Measurements from ENCODE around the gene IGSF5.

The IGSF5 gene

GRCh38 chr21:39763272-39763970, 18.4 kb downstream of the IGSF5 start:
- no peak for FAIRE-seq
- no peak for TF ChIP-seq SPI1 (IDR thresholded peaks at IDR 0.05; ENCODE audit: low read depth, low read length)
- DNase-seq (ENCODE audit: insufficient read length, low spot score): no peak

GRCh38 chr21:39774227-39774626, 29.2 kb downstream of the IGSF5 start:
- DNase-seq (ENCODE audit: insufficient read length, low spot score) (no peak), FAIRE-seq (no peak)
- TF ChIP-seq POLR2A (IDR thresholded peaks at IDR 0.05; ENCODE audit: low read depth, low read length) (no peak), POU2F2 (IDR thresholded peaks at IDR 0.05; ENCODE audit: low read depth, low read length) (no peak), PAX5 (IDR thresholded peaks at IDR 0.05; ENCODE audit: insufficient read depth, low read length, severe bottlenecking) (no peak), POLR2AphosphoS5 (IDR thresholded peaks at IDR 0.05; ENCODE audit: low read depth, low read length) (no peak), TAF1 (IDR thresholded peaks at IDR 0.05; ENCODE audit: low read depth, low read length) (no peak), SPI1 (IDR thresholded peaks at IDR 0.05; ENCODE audit: low read depth, low read length) (no peak)

GRCh38 chr21:39775816-39776215, 30.8 kb downstream of the IGSF5 start:
- TF ChIP-seq TAF1 (IDR thresholded peaks at IDR 0.05; ENCODE audit: low read depth, low read length) (no peak), POU2F2 (IDR thresholded peaks at IDR 0.05; ENCODE audit: low read depth, low read length) (no peak), PAX5 (IDR thresholded peaks at IDR 0.05; ENCODE audit: insufficient read depth, low read length, severe bottlenecking) (no peak), SPI1 (IDR thresholded peaks at IDR 0.05; ENCODE audit: low read depth, low read length) (no peak), POLR2AphosphoS5 (IDR thresholded peaks at IDR 0.05; ENCODE audit: low read depth, low read length) (no peak), POLR2A (IDR thresholded peaks at IDR 0.05; ENCODE audit: low read depth, low read length) (no peak)
- DNase-seq (ENCODE audit: insufficient read length, low spot score) (no peak), FAIRE-seq (no peak)

GRCh38 chr21:39776589-39776988, 31.6 kb downstream of the IGSF5 start:
- TF ChIP-seq SPI1 (IDR thresholded peaks at IDR 0.05; ENCODE audit: low read depth, low read length) (no peak), POU2F2 (IDR thresholded peaks at IDR 0.05; ENCODE audit: low read depth, low read length) (no peak), PAX5 (IDR thresholded peaks at IDR 0.05; ENCODE audit: insufficient read depth, low read length, severe bottlenecking) (no peak), POLR2AphosphoS5 (IDR thresholded peaks at IDR 0.05; ENCODE audit: low read depth, low read length) (no peak), POLR2A (IDR thresholded peaks at IDR 0.05; ENCODE audit: low read depth, low read length) (no peak), TAF1 (IDR thresholded peaks at IDR 0.05; ENCODE audit: low read depth, low read length) (no peak)
- DNase-seq (ENCODE audit: insufficient read length, low spot score) (no peak), FAIRE-seq (no peak)

- TF ChIP-seq PAX5 (IDR thresholded peaks at IDR 0.05; ENCODE audit: insufficient read depth, low read length, severe bottlenecking) (no peak), SPI1 (IDR thresholded peaks at IDR 0.05; ENCODE audit: low read depth, low read length) (no peak), POU2F2 (IDR thresholded peaks at IDR 0.05; ENCODE audit: low read depth, low read length) (no peak), POLR2AphosphoS5 (IDR thresholded peaks at IDR 0.05; ENCODE audit: low read depth, low read length) (no peak), TAF1 (IDR thresholded peaks at IDR 0.05; ENCODE audit: low read depth, low read length) (no peak), POLR2A (IDR thresholded peaks at IDR 0.05; ENCODE audit: low read depth, low read length) (no peak)
- FAIRE-seq: no peak
Measured at GRCh38 chr21:39781331-39781730, 36.3 kb downstream of the IGSF5 start.

GRCh38 chr21:39788383-39788782, 43.4 kb downstream of the IGSF5 start:
- TF ChIP-seq SPI1 (IDR thresholded peaks at IDR 0.05; ENCODE audit: low read depth, low read length) (no peak), POLR2AphosphoS5 (IDR thresholded peaks at IDR 0.05; ENCODE audit: low read depth, low read length) (no peak), TAF1 (IDR thresholded peaks at IDR 0.05; ENCODE audit: low read depth, low read length) (no peak), PAX5 (IDR thresholded peaks at IDR 0.05; ENCODE audit: insufficient read depth, low read length, severe bottlenecking) (no peak), POLR2A (IDR thresholded peaks at IDR 0.05; ENCODE audit: low read depth, low read length) (no peak), POU2F2 (IDR thresholded peaks at IDR 0.05; ENCODE audit: low read depth, low read length) (no peak)
- FAIRE-seq (no peak), DNase-seq (ENCODE audit: insufficient read length, low spot score) (no peak)

More at GRCh38 chr21:39781331-39781730, 36.3 kb downstream of the IGSF5 start:
- DNase-seq (ENCODE audit: insufficient read length, low spot score): no peak

- DNase-seq (ENCODE audit: insufficient read length, low spot score) (no peak), FAIRE-seq (no peak)
- TF ChIP-seq SPI1 (IDR thresholded peaks at IDR 0.05; ENCODE audit: low read depth, low read length) (no peak), POU2F2 (IDR thresholded peaks at IDR 0.05; ENCODE audit: low read depth, low read length) (no peak), POLR2A (IDR thresholded peaks at IDR 0.05; ENCODE audit: low read depth, low read length) (no peak), PAX5 (IDR thresholded peaks at IDR 0.05; ENCODE audit: insufficient read depth, low read length, severe bottlenecking) (no peak), TAF1 (IDR thresholded peaks at IDR 0.05; ENCODE audit: low read depth, low read length) (no peak), POLR2AphosphoS5 (IDR thresholded peaks at IDR 0.05; ENCODE audit: low read depth, low read length) (no peak)
Measured at GRCh38 chr21:39796466-39796865, 51.5 kb downstream of the IGSF5 start.

- no peak for FAIRE-seq
- no peak for TF ChIP-seq PAX5 (IDR thresholded peaks at IDR 0.05; ENCODE audit: insufficient read depth, low read length, severe bottlenecking)
- DNase-seq (ENCODE audit: insufficient read length, low spot score): no peak
Measured at GRCh38 chr21:39799178-39799577, 54.2 kb downstream of the IGSF5 start.

GRCh38 chr21:39800311-39800710, 55.3 kb downstream of the IGSF5 start:
- DNase-seq (ENCODE audit: insufficient read length, low spot score) (no peak), FAIRE-seq (no peak)
- TF ChIP-seq POU2F2 (IDR thresholded peaks at IDR 0.05; ENCODE audit: low read depth, low read length): no peak
- TF ChIP-seq POLR2A (IDR thresholded peaks at IDR 0.05; ENCODE audit: low read depth, low read length): no peak
- TF ChIP-seq POLR2AphosphoS5 (IDR thresholded peaks at IDR 0.05; ENCODE audit: low read depth, low read length): no peak
- no peak for TF ChIP-seq SPI1 (IDR thresholded peaks at IDR 0.05; ENCODE audit: low read depth, low read length)
- TF ChIP-seq TAF1 (IDR thresholded peaks at IDR 0.05; ENCODE audit: low read depth, low read length): no peak
- TF ChIP-seq PAX5 (IDR thresholded peaks at IDR 0.05; ENCODE audit: insufficient read depth, low read length, severe bottlenecking): no peak

- DNase-seq (ENCODE audit: insufficient read length, low spot score) (no peak), FAIRE-seq (no peak)
- no peak for TF ChIP-seq POLR2A (IDR thresholded peaks at IDR 0.05; ENCODE audit: low read depth, low read length)
- no peak for TF ChIP-seq PAX5 (IDR thresholded peaks at IDR 0.05; ENCODE audit: insufficient read depth, low read length, severe bottlenecking)
- TF ChIP-seq POLR2AphosphoS5 (IDR thresholded peaks at IDR 0.05; ENCODE audit: low read depth, low read length): no peak
- TF ChIP-seq TAF1 (IDR thresholded peaks at IDR 0.05; ENCODE audit: low read depth, low read length): no peak
Measured at GRCh38 chr21:39802217-39802616, 57.2 kb downstream of the IGSF5 start.

Data from GM12891 (cell line).